Thymus (tissue), 11 donors: Measurements from ENCODE around the gene NOL7. TPM values are rescaled to one million over a fixed set of nuclear protein-coding genes. Genes with fewer than 3 reads are reported as not detected.

Experiments used
- DNase-seq, 9 donors: peaks; one replicate each; pipeline ENCODE4 v3.0.0-alpha.2; 2013; ENCODE audit warnings: low spot score in 9 of 9, low read depth in 6 of 9, missing footprints in 1 of 9
- H3K27ac ChIP-seq, 2 donors: one replicate each; pipeline ENCODE4 v1.5.1; 2013; ENCODE audit warnings: control low read depth in 1 of 2, low read depth in 1 of 2, low read length in 1 of 2, mild to moderate bottlenecking in 1 of 2, moderate library complexity in 1 of 2
- H3K27me3 ChIP-seq, 2 donors: one replicate each; pipeline ENCODE4 v1.5.1; 2013; ENCODE audit warnings: low read length in 1 of 2; ENCODE audit not compliant: control insufficient read depth in 2 of 2, insufficient read depth in 1 of 2
- H3K36me3 ChIP-seq, 2 donors: one replicate each; pipeline ENCODE4 v1.5.1; 2013; ENCODE audit warnings: low read length in 1 of 2, mild to moderate bottlenecking in 1 of 2, moderate library complexity in 1 of 2; ENCODE audit not compliant: control insufficient read depth in 2 of 2, insufficient read depth in 2 of 2
- H3K4me1 ChIP-seq, 2 donors: one replicate each; pipeline ENCODE4 v1.5.1; 2013; ENCODE audit warnings: low read length in 2 of 2; ENCODE audit not compliant: control insufficient read depth in 2 of 2, insufficient read depth in 2 of 2
- H3K4me3 ChIP-seq, 2 donors: one replicate each; pipeline ENCODE4 v1.5.1; 2013; ENCODE audit warnings: low read length in 2 of 2, control low read depth in 1 of 2, mild to moderate bottlenecking in 1 of 2
- H3K9me3 ChIP-seq, 2 donors: one replicate each; pipeline ENCODE4 v1.5.1; 2013; ENCODE audit warnings: low read length in 1 of 2, mild to moderate bottlenecking in 1 of 2; ENCODE audit not compliant: control insufficient read depth in 2 of 2, insufficient read depth in 1 of 2
- WGBS: extraction: QIAGEN DNeasy Blood & Tissue Kit; methylation state at CpG from one replicate; pipeline ENCODE4 v1.1.7; 2013; 5-methylcytosine and 5-hydroxymethylcytosine counted together
- polyA plus RNA-seq: library from polyadenylated mRNA; stranded (reverse); fragments of 200-250 nt; gene quantifications from one replicate; pipeline ENCODE4 v1.2.3, GENCODE V29; 2013
- total RNA-seq: library from RNA; stranded (reverse); fragments of 120-200 nt; gene quantifications from one replicate; pipeline ENCODE4 v1.2.4, GENCODE V29; 2013
- donor health status: healthy.

The NOL7 gene
- total and polyA plus RNA-seq, 2 donors: 62.5 to 63.6 TPM

DNA sequence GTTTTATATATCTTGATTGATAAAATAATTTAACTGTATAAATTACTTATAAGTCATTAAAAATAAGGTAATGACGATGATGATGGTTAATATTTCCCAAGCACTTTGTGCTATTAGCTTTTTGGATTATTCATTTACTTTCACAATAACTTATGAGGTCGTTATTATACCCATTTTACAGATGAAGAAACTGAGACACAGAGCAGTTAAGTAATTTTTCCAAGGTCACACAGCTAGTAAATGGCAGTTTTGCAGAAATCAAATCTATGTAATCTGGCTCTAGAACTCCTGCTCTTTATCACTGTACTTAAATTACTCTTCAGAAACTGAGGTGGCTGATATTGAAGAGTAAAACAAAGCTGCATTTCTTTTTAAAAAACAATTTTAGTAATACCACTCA is 18.2 kb downstream of the NOL7 start:
- no peak for DNase-seq
- Histone ChIP-seq H3K27me3 (no peaks in the 10 kb centered on the region), H3K4me3 (no peak overlapping the region), H3K36me3 (peaks cover 13 to 71% of the 10 kb centered on the region in 2 donors), H3K4me1 (no peaks in the 10 kb centered on the region), H3K27ac (no peak overlapping the region), H3K9me3 (no peaks in the 10 kb centered on the region)
- 97% methylated on average over 2 of the region's 2 CpGs for WGBS

DNA sequence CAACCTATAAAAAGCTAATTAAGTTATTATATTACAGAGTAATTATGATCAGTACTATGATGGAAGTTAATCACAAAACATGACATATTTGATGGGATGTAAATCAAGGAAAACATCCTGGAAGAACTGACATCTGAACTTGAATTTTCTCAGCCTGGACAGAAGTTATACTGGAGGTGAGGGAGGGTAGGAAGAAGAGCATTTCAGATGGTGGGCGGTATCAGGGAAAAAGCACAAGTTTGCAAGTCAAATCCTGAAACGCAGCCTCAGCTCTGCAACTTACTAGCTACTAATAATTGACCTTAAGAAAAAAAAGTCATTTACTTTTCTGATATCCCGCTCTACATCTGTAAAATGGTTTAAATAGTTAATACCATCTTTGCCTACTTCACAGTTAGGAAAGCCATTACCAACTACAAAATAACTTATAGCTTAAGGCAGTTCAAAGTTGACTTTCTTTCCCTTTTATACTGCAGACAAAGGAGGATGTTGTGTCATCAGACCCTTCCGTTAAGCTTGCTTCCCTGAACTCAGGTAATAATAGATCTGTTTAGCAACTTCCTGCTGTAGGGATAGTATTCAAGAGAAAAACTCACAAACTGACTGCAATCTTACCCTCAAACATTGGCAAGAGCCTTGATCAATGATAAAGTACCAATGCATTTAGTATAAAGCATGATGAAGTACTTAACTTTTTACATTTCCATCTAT is 21.0 kb downstream of the NOL7 start:
- DNase-seq: peak in 1 of 9 donors; percentile 13
- Histone ChIP-seq H3K4me1 (no peaks in the 10 kb centered on the region), H3K4me3 (no peak overlapping the region), H3K27ac (no peak overlapping the region), H3K9me3 (no peaks in the 10 kb centered on the region), H3K36me3 (peaks cover 23 to 64% of the 10 kb centered on the region in 2 donors), H3K27me3 (no peaks in the 10 kb centered on the region)
- 94% methylated on average over 4 of the region's 4 CpGs for WGBS

DNA sequence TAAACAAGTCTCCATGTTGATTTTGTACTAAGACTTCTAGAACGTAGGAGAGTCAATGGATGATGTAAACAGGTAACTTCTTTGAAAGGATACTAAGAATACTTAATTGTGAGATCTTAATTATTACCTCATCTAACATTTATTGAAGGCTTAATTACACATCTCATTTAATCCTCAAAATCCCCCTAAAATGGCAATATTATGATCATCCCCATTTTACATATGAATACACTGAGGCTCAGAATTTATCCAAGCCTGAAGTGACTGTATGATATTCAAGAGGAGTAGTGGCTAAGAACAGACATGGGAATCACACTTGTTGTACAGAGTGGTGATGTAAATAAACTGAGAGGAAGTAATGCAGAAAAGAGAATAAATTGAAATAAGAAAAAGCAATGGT is 22.9 kb downstream of the NOL7 start:
- H3K9me3 ChIP-seq: no peaks in the 10 kb centered on the region
- WGBS: 97% methylated on average over 1 of the region's 1 CpG
- H3K4me3 ChIP-seq: no peak overlapping the region
- no peaks in the 10 kb centered on the region for H3K4me1 ChIP-seq
- H3K36me3 ChIP-seq: peaks cover 12 to 55% of the 10 kb centered on the region in 2 donors
- no peak for DNase-seq
- H3K27ac ChIP-seq: no peak overlapping the region
- no peaks in the 10 kb centered on the region for H3K27me3 ChIP-seq

DNA sequence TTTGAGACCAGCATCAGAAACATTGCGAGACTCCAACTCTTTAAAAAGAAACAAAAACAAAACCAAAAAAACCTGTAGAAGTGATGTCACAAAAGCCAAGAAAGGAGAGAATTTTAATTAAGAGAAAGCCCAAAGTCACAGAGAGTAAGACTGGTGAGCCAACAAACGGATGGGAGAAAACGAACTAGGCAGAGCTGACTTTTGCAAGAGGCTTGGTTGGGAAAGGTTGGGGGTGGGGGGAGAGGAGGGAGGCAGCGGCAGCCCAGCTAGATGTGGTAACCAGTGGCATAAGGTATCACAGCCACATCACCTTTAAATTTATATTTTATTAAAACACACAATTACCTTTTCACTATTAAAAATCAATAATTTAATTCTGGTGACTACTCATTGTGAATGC is 23.5 kb downstream of the NOL7 start:
- H3K36me3 ChIP-seq: peaks cover 15 to 56% of the 10 kb centered on the region in 2 donors
- H3K27me3 ChIP-seq: no peaks in the 10 kb centered on the region
- DNase-seq: no peak
- 97% methylated on average over 4 of the region's 4 CpGs for WGBS
- no peak overlapping the region for H3K4me3 ChIP-seq
- no peaks in the 10 kb centered on the region for H3K4me1 ChIP-seq
- H3K27ac ChIP-seq: no peak overlapping the region
- H3K9me3 ChIP-seq: no peaks in the 10 kb centered on the region

DNA sequence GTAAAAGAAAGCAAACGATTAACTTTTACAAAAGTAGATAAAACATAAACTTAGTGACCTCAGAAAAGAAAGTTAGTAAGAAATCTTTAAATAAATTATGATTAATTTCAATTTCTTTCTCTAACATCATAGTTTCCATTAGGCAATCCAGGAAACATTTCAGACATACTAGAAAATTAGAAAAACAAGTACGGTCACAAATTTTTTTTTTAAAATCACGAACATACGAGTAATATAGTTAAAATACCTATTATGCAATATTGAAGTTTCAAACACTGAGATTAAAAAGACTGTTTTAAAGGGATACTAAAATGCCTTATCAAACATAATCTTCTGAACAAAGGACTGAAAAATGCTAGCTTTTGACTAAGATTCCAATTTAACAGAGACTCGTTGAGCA is 26.2 kb downstream of the NOL7 start:
- no peaks in the 10 kb centered on the region for H3K27me3 ChIP-seq
- no peaks in the 10 kb centered on the region for H3K9me3 ChIP-seq
- H3K36me3 ChIP-seq: peaks cover 17 to 47% of the 10 kb centered on the region in 2 donors

DNA sequence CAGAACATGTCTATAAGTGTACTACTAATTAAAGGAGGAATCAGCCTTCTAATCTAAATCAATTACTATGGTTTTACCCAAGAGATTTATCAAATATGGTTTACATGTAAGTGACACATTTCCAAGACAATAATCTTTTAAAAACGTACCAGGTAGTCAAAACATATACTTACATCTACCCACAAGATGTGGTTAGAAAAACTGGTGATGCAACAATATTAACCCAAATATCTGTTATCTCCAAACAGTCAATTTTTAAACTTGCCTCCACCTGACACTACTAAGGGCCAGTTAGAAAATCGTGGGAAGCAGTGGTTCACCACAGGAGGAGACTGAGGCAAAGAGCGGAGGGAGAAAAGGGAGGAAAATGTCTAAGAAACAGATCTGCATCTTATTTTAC is 28.0 kb downstream of the NOL7 start:
- no peak overlapping the region for H3K4me3 ChIP-seq
- H3K27me3 ChIP-seq: no peaks in the 10 kb centered on the region
- WGBS: 95% methylated on average over 3 of the region's 3 CpGs
- no peaks in the 10 kb centered on the region for H3K9me3 ChIP-seq
- H3K36me3 ChIP-seq: peaks cover 17 to 32% of the 10 kb centered on the region in 2 donors
- H3K27ac ChIP-seq: no peak overlapping the region
- H3K4me1 ChIP-seq: no peaks in the 10 kb centered on the region
- no peak for DNase-seq

More for the DNA sequence above, 26.2 kb downstream of the NOL7 start:
- Histone ChIP-seq H3K4me1 (no peaks in the 10 kb centered on the region), H3K4me3 (no peak overlapping the region), H3K27ac (no peak overlapping the region)
- 87% methylated on average over 5 of the region's 5 CpGs for WGBS
- DNase-seq: no peak

DNA sequence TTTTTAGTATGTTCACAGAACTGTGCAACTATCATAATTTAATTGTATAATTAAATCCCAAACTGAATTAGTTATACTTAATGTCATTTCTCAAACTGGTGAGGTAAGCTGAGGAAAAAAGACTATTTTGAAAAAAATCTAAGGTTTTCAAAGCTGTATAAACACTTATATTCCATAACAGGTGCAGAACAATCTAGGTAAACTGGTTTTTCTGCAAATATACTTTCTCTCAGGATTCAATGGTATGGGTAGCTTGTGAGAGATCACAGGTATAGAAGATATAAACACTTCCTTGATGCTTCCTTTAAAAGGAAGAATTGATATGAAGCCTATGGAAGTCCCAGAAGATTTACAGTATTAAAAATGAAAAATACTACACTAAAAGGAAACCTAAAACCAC is 33.7 kb downstream of the NOL7 start:
- no peak overlapping the region for H3K27ac ChIP-seq
- no peak overlapping the region for H3K4me3 ChIP-seq
- no peak for DNase-seq
- no peaks in the 10 kb centered on the region for H3K27me3 ChIP-seq
- peaks cover 16 to 24% of the 10 kb centered on the region in 2 donors for H3K36me3 ChIP-seq
- H3K9me3 ChIP-seq: no peaks in the 10 kb centered on the region
- H3K4me1 ChIP-seq: no peaks in the 10 kb centered on the region

DNA sequence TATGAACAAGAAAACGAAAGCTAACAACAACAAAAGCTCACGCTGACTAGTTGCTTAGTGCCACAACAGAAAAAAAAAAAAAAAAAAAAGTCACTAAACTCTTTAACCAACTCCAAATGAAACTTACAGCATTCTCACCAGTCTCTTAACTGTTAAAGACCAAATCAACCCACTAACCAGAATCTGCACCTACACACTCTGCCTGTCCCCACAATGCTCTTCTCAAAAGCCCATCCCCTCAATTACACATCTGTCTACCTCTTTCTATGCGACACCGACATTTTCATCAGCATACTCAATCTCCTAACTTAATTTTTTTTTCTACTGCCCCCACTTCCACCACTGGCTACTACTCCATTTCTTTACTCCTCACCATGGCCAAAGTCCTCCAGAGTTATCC is 34.3 kb downstream of the NOL7 start:
- H3K27ac ChIP-seq: no peak overlapping the region
- no peak overlapping the region for H3K4me3 ChIP-seq
- 97% methylated on average over 4 of the region's 4 CpGs for WGBS
- H3K27me3 ChIP-seq: no peaks in the 10 kb centered on the region
- no peaks in the 10 kb centered on the region for H3K9me3 ChIP-seq
- H3K36me3 ChIP-seq: peaks cover 15 to 23% of the 10 kb centered on the region in 2 donors
- H3K4me1 ChIP-seq: no peaks in the 10 kb centered on the region
- no peak for DNase-seq

DNA sequence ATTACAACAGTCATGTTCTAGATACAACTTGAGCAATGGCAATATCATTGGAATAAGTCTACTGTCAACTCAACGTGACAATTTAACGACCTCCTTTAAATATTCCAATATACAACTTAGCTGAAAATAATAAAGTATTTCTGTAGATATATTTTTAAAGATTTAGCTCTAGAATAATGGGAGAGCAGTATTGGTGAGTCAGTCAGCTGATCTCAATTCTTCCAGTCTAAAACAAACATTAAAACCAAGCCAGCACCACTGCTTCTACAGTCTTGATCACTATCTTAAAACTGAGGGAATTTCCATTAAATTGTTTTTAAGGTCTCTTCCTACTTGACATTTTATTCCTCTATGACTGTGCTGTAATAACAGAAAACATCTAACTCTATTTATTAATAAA is 38.2 kb downstream of the NOL7 start:
- Histone ChIP-seq H3K4me3 (no peak overlapping the region), H3K27me3 (no peaks in the 10 kb centered on the region), H3K9me3 (no peaks in the 10 kb centered on the region), H3K27ac (no peak overlapping the region), H3K36me3 (peaks cover 13 to 25% of the 10 kb centered on the region in 2 donors), H3K4me1 (no peaks in the 10 kb centered on the region)
- no peak for DNase-seq
- 99% methylated on average over 2 of the region's 2 CpGs for WGBS
